ENCODE data around the gene NT5M. TPM values are rescaled to one million over a fixed set of nuclear protein-coding genes. Genes with fewer than 3 reads are reported as not detected.

NT5M gene
- total and polyA plus RNA-seq, 10 donors, result 1.2 to 3.6 (median 2.6) TPM

DNA sequence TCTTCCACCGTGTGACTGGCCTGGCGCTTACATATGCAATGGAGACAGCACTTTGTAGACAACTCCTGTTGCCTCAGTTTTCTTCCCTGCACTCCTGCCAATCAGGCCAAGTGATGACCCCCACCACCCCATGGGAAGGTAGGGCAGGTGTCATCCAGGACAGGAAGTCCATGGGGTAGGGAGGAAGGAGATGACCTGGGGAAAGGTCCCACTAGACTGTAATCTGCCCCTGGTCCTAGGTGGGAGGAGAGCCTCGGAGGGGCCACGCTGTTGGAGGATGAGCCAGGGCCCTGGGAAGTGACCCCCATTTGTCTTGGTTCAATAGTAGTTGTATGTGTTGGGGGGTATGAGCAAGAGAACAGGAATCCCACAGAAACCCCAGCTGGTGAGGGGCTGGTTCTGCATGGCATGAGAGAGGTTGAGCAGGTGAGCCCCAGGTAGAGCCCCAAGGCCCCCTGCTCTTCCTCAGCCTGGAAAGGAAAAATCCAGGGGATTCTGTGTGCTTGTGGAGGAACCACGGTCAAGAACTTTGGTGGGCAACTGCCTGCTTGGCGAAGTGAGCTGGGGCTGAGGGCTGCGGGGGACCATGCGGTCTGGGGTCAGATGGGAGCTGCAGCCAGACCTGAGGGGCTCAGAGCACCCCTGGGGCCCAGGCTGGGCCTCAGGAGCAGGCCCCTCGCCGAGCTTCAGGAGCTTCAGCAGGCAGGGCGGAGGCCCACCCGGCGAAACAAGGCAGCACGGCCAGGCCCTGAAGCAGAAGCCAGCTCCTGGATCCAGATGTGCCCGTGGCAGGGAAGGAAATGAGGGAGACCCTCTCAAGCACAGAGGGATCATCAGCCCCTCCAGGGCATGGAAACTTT, 50.7 kb downstream of the NT5M start:
- DNase-seq, result peak; percentile 64
- H3K27ac ChIP-seq, result no peak overlapping the region
- peaks cover 0 to 34% (median 10%) of the 10 kb centered on the region in 6 donors for H3K4me1 ChIP-seq
- intact Hi-C loops (cut with DNase I; ENCODE audit: low total_unique reads), result no loop called here
- H3K4me3 ChIP-seq, result no peak overlapping the region
- no peaks in the 10 kb centered on the region for H3K27me3 ChIP-seq (replicated peaks in 1 of 7)
- peaks cover 0 to under 1% (median 0%) of the 10 kb centered on the region in 8 donors for H3K9me3 ChIP-seq
- WGBS, 5 donors, result 85 to 93% (median 89%) methylated on average over 10 to 15 of the region's 15 CpGs
- TF ChIP-seq, protein P1, sequence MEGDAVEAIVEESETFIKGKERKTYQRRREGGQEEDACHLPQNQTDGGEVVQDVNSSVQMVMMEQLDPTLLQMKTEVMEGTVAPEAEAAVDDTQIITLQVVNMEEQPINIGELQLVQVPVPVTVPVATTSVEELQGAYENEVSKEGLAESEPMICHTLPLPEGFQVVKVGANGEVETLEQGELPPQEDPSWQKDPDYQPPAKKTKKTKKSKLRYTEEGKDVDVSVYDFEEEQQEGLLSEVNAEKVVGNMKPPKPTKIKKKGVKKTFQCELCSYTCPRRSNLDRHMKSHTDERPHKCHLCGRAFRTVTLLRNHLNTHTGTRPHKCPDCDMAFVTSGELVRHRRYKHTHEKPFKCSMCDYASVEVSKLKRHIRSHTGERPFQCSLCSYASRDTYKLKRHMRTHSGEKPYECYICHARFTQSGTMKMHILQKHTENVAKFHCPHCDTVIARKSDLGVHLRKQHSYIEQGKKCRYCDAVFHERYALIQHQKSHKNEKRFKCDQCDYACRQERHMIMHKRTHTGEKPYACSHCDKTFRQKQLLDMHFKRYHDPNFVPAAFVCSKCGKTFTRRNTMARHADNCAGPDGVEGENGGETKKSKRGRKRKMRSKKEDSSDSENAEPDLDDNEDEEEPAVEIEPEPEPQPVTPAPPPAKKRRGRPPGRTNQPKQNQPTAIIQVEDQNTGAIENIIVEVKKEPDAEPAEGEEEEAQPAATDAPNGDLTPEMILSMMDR (IDR thresholded peaks at IDR 0.05 in 8 of 11, conservative IDR thresholded peaks at IDR 0.05 in 3 of 11), result no peak
- TF ChIP-seq POLR2AphosphoS5 (IDR thresholded peaks at IDR 0.05) (no peak), POLR2A (IDR thresholded peaks at IDR 0.05) (no peak)
- H3K36me3 ChIP-seq, result no peaks in the 10 kb centered on the region

DNA sequence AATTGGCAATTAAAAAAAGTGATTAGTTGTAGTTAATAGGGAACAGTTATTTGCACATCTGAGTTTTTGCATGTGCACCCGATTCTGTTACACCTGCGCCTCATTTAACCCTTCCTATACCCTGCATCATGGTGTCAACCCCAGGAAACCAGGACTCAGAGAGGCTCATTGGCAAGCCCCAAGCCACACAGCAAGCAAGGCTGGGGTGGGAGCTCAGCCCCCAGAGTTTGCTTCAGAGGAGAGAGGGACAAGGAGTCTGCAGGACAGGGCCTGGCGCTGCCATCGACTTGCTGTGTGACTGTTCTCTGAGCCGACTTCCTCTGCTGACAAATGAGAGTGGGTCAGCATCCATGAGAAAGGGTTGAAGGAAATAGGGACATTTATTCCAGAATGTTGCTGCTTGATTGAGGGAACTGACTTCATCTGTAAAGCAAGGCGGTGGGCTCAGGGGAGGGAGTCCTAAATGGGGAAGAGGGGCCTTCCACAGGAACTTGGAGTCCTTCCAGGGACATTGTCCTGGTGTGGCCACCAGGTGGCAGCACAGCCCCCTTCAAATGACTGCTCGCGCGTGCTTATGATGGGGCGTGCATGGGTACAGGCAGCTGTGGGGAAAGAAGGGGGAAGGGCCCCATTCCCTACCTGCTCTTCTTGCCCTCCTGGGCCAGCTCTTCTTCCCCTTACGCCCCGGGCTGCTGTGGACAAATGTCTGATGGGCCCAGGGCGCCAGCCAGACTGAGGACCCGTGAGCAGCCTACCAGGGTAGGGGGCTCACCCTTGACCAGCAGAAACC, 51.6 kb downstream of the NT5M start:
- Histone ChIP-seq H3K36me3 (no peaks in the 10 kb centered on the region), H3K9me3 (peaks cover 0 to 8% (median 0%) of the 10 kb centered on the region in 8 donors), H3K27me3 (replicated peaks in 1 of 7) (no peaks in the 10 kb centered on the region), H3K4me1 (peaks cover 0 to 34% (median 10%) of the 10 kb centered on the region in 6 donors), H3K27ac (no peak overlapping the region), H3K4me3 (no peak overlapping the region)
- intact Hi-C loops (cut with DNase I; ENCODE audit: low total_unique reads), result loop anchor here (5.0 kb wide), 2 partner anchors 83 to 213 kb away; no protein-coding TSS in a partner anchor
- TF ChIP-seq, protein P1 (IDR thresholded peaks at IDR 0.05 in 8 of 11, conservative IDR thresholded peaks at IDR 0.05 in 3 of 11), result peak; percentile 78 to 96 (median 91)
- TF ChIP-seq POLR2A (IDR thresholded peaks at IDR 0.05), result no peak
- peak; percentile 22 to 79 (median 60) for TF ChIP-seq POLR2AphosphoS5 (IDR thresholded peaks at IDR 0.05)
- 33 to 40% (median 36%) methylated on average over 13 to 14 of the region's 14 CpGs for WGBS, 5 donors
- DNase-seq, result peak; percentile 93

DNA sequence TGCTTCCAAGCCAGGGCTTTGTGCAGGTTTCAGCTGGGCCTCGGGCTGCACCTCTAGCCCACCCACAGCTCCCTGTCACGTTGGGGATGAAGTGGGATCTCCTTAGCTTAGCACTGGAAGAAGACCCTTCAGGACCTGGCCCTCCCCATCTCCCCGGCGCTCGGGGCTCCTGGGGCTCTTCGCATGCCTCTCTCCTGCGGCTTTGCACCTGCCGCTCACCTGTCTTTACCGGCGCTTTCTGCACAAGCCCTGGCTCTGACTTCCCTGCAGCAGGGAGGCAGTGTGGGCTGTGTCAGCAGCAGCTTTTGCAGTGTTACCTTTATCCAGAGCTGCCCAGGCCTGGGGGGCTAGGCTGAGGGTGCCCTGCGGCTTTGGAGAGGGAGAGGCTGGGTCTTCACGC, 52.3 kb downstream of the NT5M start:
- no peaks in the 10 kb centered on the region for H3K27me3 ChIP-seq (replicated peaks in 1 of 7)
- peak; percentile 67 for DNase-seq
- no peak overlapping the region for H3K4me3 ChIP-seq
- intact Hi-C loops (cut with DNase I; ENCODE audit: low total_unique reads), result loop anchor here (5.0 kb wide), 2 partner anchors 82 to 212 kb away; no protein-coding TSS in a partner anchor
- 77 to 80% (median 79%) methylated on average over 9 to 12 of the region's 12 CpGs for WGBS, 5 donors
- no peak overlapping the region for H3K27ac ChIP-seq
- H3K4me1 ChIP-seq, result peaks cover 0 to 34% (median 10%) of the 10 kb centered on the region in 6 donors
- TF ChIP-seq POLR2AphosphoS5 (IDR thresholded peaks at IDR 0.05), result no peak
- TF ChIP-seq, protein P1 (IDR thresholded peaks at IDR 0.05 in 8 of 11, conservative IDR thresholded peaks at IDR 0.05 in 3 of 11), result no peak
- TF ChIP-seq POLR2A (IDR thresholded peaks at IDR 0.05), result no peak
- no peaks in the 10 kb centered on the region for H3K36me3 ChIP-seq
- peaks cover 0 to 15% (median 0%) of the 10 kb centered on the region in 8 donors for H3K9me3 ChIP-seq

Measured in spleen (tissue), 11 donors.